Panc1 (cell line): Measurements from ENCODE around the gene EXOC8. TPM values are rescaled to one million over a fixed set of nuclear protein-coding genes. Genes with fewer than 3 reads are reported as not detected.
"Not testable (repeated sequence)": the region's sequence is repeated elsewhere in the genome, so short reads cannot be mapped to it uniquely, and the experiment has no call there.

Experiments used
- ATAC-seq: fragments of 200-7000 bp; cut with Tn5 transposase; 2 replicates; pipeline ENCODE4 v1.9.1; 2020; ENCODE audit warnings: mild to moderate bottlenecking, moderate library complexity
- BruUV-seq: library from RNA; stranded (reverse); fragments of 400-500 nt; replicated peaks from 2 replicates; lab custom pipeline; 2021; lab: Mats Ljungman, UMichigan
- CTCF ChIA-PET: fragments of 300-600 bp; sonication (Branson Sonifier 250); formaldehyde crosslinking; loops from one replicate; lab custom pipeline; 2022; ENCODE audit warnings: antibody characterized with exemption; lab: Charles Lee
- POLR2A ChIA-PET: fragments of 300-600 bp; sonication (Branson Sonifier 250); formaldehyde crosslinking; loops from one replicate; lab custom pipeline; 2022; ENCODE audit warnings: antibody characterized with exemption; lab: Charles Lee
- DNase-seq: peaks from one replicate; pipeline ENCODE4 v3.0.0-alpha.2; 2010; ENCODE audit warnings: low read depth, low spot score
- H3K27ac ChIP-seq: 2 replicates; pipeline ENCODE4 v1.5.1; 2011; ENCODE audit warnings: mild to moderate bottlenecking, low read length, inconsistent platforms
- H3K27me3 ChIP-seq: fragments of 200-500 bp; sonication (Bioruptor generic); 2 replicates; pipeline ENCODE4 v1.6.0; 2014; ENCODE audit warnings: low read length, inconsistent platforms; ENCODE audit not compliant: control insufficient read depth, insufficient read depth
- H3K36me3 ChIP-seq: fragments of 200-500 bp; sonication (Bioruptor generic); 2 replicates; pipeline ENCODE4 v1.5.1; 2014; ENCODE audit warnings: inconsistent platforms, mild to moderate bottlenecking, low read length, moderate library complexity; ENCODE audit not compliant: control insufficient read depth, insufficient read depth
- H3K4me1 ChIP-seq: 2 replicates; pipeline ENCODE4 v1.5.1; 2011; ENCODE audit warnings: inconsistent platforms, mild to moderate bottlenecking, low read length, moderate library complexity; ENCODE audit not compliant: control insufficient read depth, insufficient read depth
- H3K4me3 ChIP-seq, 2 experiments: 2 replicates each; pipeline ENCODE4 v1.5.1; 2011 to 2012; ENCODE audit warnings: low read depth in 2 of 2, low read length in 2 of 2, mild to moderate bottlenecking in 2 of 2, inconsistent platforms in 1 of 2, moderate library complexity in 1 of 2
- H3K9me3 ChIP-seq: fragments of 200-500 bp; sonication (Bioruptor generic); 2 replicates; pipeline ENCODE4 v1.5.1; 2014; ENCODE audit warnings: low read depth, mild to moderate bottlenecking, inconsistent platforms, low read length, moderate library complexity; ENCODE audit not compliant: control insufficient read depth, insufficient read depth
- CTCF ChIP-seq: fragments of 450-650 bp; IDR thresholded peaks from 2 replicates; pipeline ENCODE4 v1.5.1; 2017; ENCODE audit warnings: mild to moderate bottlenecking
- POLR2AphosphoS5 ChIP-seq: IDR thresholded peaks from 2 replicates; pipeline ENCODE4 v1.6.1; 2012; ENCODE audit warnings: mild to moderate bottlenecking, low read depth, low read length, moderate library complexity
- REST ChIP-seq, 2 experiments: IDR thresholded peaks; 2 replicates each; pipeline ENCODE4 v1.6.1; 2011 to 2012; ENCODE audit warnings: low read depth in 2 of 2, control low read depth in 1 of 2, low read length in 1 of 2, mild to moderate bottlenecking in 1 of 2, moderate library complexity in 1 of 2; ENCODE audit not compliant: insufficient read depth in 1 of 2
- SIN3A ChIP-seq: IDR thresholded peaks from 2 replicates; pipeline ENCODE4 v1.6.1; 2012; ENCODE audit warnings: low read depth, mild to moderate bottlenecking, low read length, moderate library complexity, borderline replicate concordance; ENCODE audit not compliant: insufficient read depth
- TCF7L2 ChIP-seq: IDR thresholded peaks from 2 replicates; pipeline ENCODE4 v1.6.1; 2011; ENCODE audit warnings: mild to moderate bottlenecking, low read depth, low read length, inconsistent platforms
- in situ Hi-C: cut with HindIII; loops from 2 replicates; pipeline ENCODE4 v1.10.0; 2016; ENCODE audit warnings: low sequenced_read_pairs, low pct_unique_long_range_greater_than_20kb
- intact Hi-C: fragments of 100-400 bp; cut with micrococcal nuclease; formaldehyde crosslinking; loops from one replicate; pipeline ENCODE4 v1.10.0; 2022; ENCODE audit not compliant: unreplicated experiment
- total RNA-seq: library from RNA; stranded (reverse); gene quantifications from one replicate; pipeline ENCODE4 v1.2.1, GENCODE V29; 2021; ENCODE audit not compliant: unreplicated experiment

Gene EXOC8
- total RNA-seq, 1 experiment from 2014 or later = 14.0 TPM

GRCh38 chr1:231351816-231352215 is 14.2 kb upstream of the EXOC8 start:
- ChIA-PET POLR2A (no interaction called here), CTCF (interaction anchor here (0.7 kb wide), 1 partner anchor 1907 kb away, joined by 10 read pairs; no protein-coding TSS in a partner anchor)
- intact Hi-C loops = no loop called here
- no peaks in the 10 kb centered on the region for H3K9me3 ChIP-seq
- BruUV-seq = no TSS peak
- ATAC-seq (no peak), DNase-seq (no peak)
- no peak overlapping the region for H3K4me3 ChIP-seq
- H3K27me3 ChIP-seq = no peaks in the 10 kb centered on the region
- no peak overlapping the region for H3K27ac ChIP-seq
- H3K4me1 ChIP-seq = no peaks in the 10 kb centered on the region
- TF ChIP-seq REST (IDR thresholded peaks at IDR 0.05; ENCODE audit: insufficient read depth in 1 of 2, low read depth in 2 of 2, low read length in 1 of 2) (no peak), CTCF (no peak), POLR2AphosphoS5 (no peak), SIN3A (no peak), TCF7L2 (no peak)
- in situ Hi-C loops = no loop called here
- peaks cover 29% of the 10 kb centered on the region for H3K36me3 ChIP-seq

GRCh38 chr1:231348856-231349255 is 11.2 kb upstream of the EXOC8 start:
- DNase-seq, H3K27ac ChIP-seq, H3K9me3 ChIP-seq, in situ Hi-C loops, intact Hi-C loops, BruUV-seq, CTCF ChIA-PET, POLR2A ChIA-PET, H3K4me1 ChIP-seq, H3K4me3 ChIP-seq, ATAC-seq, H3K27me3 ChIP-seq: not testable (repeated sequence)
- peaks cover 29% of the 10 kb centered on the region for H3K36me3 ChIP-seq

GRCh38 chr1:231348442-231348841 is 10.8 kb upstream of the EXOC8 start:
- H3K9me3 ChIP-seq = no peaks in the 10 kb centered on the region
- POLR2A ChIA-PET = interaction anchor here (0.6 kb wide), 1 partner anchor 244 kb away, joined by 7 read pairs; no protein-coding TSS in a partner anchor
- no TSS peak for BruUV-seq
- H3K36me3 ChIP-seq = peaks cover 29% of the 10 kb centered on the region
- intact Hi-C loops (no loop called here), in situ Hi-C loops (no loop called here)
- no peak for ATAC-seq
- TF ChIP-seq POLR2AphosphoS5 (no peak), SIN3A (no peak), REST (IDR thresholded peaks at IDR 0.05; ENCODE audit: insufficient read depth in 1 of 2, low read depth in 2 of 2, low read length in 1 of 2) (no peak), CTCF (no peak), TCF7L2 (no peak)
- CTCF ChIA-PET = interaction anchor here (0.5 kb wide), 1 partner anchor 8 kb away, joined by 3 read pairs; no protein-coding TSS in a partner anchor
- H3K4me3 ChIP-seq = no peak overlapping the region
- no peaks in the 10 kb centered on the region for H3K4me1 ChIP-seq
- H3K27me3 ChIP-seq = no peaks in the 10 kb centered on the region
- DNase-seq = no peak
- H3K27ac ChIP-seq = no peak overlapping the region
